ENCODE results near the gene PAMR1. TPM values are rescaled to one million over a fixed set of nuclear protein-coding genes. Genes with fewer than 3 reads are reported as not detected.

The PAMR1 gene
- total and polyA plus RNA-seq, 10 of the 15 experiments (the other 5 are each of a cell fraction or from before 2014, with no cell fraction given) = 0.04 TPM; not detected in 9

DNA sequence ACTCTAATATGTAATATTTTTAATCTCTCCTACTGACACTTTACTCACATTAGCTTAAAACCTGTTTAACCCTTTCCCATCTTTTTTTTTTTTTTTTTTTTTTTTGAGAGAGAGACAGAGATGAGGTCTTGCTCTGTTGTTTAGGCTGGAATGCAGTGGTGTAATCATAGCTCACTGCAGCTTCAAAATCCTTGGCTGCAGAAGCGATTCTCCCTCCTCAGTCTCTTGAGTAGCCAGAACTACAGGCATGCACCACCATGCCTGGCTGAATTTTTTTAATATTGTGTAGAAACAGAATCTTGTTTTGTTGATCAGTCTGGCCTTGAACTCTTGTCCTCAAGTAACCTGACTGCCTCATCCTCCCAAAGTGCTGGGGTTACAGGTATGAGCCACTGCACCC, 37.3 kb downstream of the PAMR1 start:
- no peak overlapping the region for H2AFZ ChIP-seq (ENCODE audit: control insufficient read depth, low read depth, low read length)
- BruUV-seq (replicated peaks) = no TSS peak
- in situ Hi-C loops (cut with MboI) (no loop called here), intact Hi-C loops (cut with micrococcal nuclease; ENCODE audit: unreplicated experiment) (loop anchor here (5.0 kb wide), 2 partner anchors 561 to 779 kb away; no protein-coding TSS in a partner anchor)
- no peaks in the 10 kb centered on the region for H3K79me2 ChIP-seq (ENCODE audit: control insufficient read depth, insufficient read depth, low read length)
- no peak overlapping the region for H3K9ac ChIP-seq (ENCODE audit: control insufficient read depth, insufficient read depth, low read length)
- CTCF ChIA-PET = interaction anchor here (0.6 to 2.1 kb wide), 12 partner anchors 10 to 779 kb away, joined by 3 to 6 read pairs (median 4); no protein-coding TSS in a partner anchor
- DNase-seq (ENCODE audit: low read depth, low spot score) = no peak
- 29% methylated on average over 1 of the region's 1 CpG for WGBS (ENCODE audit: insufficient coverage, insufficient replicate concordance, low lambda C conversion rate, missing lambda C conversion rate)
- no peak overlapping the region for H3K4me3 ChIP-seq
- no peak overlapping the region for H3K27ac ChIP-seq (ENCODE audit: control insufficient read depth, insufficient read depth)
- H3K4me2 ChIP-seq (ENCODE audit: control insufficient read depth, insufficient read depth) = no peak overlapping the region
- TF ChIP-seq ZNF622 (IDR thresholded peaks at IDR 0.05) (no peak), EZH2 (IDR thresholded peaks at IDR 0.05; ENCODE audit: borderline replicate concordance, control insufficient read depth, low read depth, low read length) (no peak), NFYA (IDR thresholded peaks at IDR 0.05; ENCODE audit: borderline replicate concordance, low read depth, low read length) (no peak), NFIC (IDR thresholded peaks at IDR 0.05; ENCODE audit: low read depth, low read length) (no peak), SP1 (IDR thresholded peaks at IDR 0.05; ENCODE audit: low read depth, low read length) (no peak), HCFC1 (IDR thresholded peaks at IDR 0.05; ENCODE audit: low read length) (no peak), CEBPB (IDR thresholded peaks at IDR 0.05; ENCODE audit: borderline replicate concordance in 1 of 2, low read depth in 2 of 2, low read length in 2 of 2) (no peak), PML (IDR thresholded peaks at IDR 0.05; ENCODE audit: low read length) (no peak)
- TF ChIP-seq, protein P1, sequence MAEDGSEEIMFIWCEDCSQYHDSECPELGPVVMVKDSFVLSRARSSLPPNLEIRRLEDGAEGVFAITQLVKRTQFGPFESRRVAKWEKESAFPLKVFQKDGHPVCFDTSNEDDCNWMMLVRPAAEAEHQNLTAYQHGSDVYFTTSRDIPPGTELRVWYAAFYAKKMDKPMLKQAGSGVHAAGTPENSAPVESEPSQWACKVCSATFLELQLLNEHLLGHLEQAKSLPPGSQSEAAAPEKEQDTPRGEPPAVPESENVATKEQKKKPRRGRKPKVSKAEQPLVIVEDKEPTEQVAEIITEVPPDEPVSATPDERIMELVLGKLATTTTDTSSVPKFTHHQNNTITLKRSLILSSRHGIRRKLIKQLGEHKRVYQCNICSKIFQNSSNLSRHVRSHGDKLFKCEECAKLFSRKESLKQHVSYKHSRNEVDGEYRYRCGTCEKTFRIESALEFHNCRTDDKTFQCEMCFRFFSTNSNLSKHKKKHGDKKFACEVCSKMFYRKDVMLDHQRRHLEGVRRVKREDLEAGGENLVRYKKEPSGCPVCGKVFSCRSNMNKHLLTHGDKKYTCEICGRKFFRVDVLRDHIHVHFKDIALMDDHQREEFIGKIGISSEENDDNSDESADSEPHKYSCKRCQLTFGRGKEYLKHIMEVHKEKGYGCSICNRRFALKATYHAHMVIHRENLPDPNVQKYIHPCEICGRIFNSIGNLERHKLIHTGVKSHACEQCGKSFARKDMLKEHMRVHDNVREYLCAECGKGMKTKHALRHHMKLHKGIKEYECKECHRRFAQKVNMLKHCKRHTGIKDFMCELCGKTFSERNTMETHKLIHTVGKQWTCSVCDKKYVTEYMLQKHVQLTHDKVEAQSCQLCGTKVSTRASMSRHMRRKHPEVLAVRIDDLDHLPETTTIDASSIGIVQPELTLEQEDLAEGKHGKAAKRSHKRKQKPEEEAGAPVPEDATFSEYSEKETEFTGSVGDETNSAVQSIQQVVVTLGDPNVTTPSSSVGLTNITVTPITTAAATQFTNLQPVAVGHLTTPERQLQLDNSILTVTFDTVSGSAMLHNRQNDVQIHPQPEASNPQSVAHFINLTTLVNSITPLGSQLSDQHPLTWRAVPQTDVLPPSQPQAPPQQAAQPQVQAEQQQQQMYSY (CRISPR knock-in tag; IDR thresholded peaks at IDR 0.05) = no peak
- TF ChIP-seq, protein P2, sequence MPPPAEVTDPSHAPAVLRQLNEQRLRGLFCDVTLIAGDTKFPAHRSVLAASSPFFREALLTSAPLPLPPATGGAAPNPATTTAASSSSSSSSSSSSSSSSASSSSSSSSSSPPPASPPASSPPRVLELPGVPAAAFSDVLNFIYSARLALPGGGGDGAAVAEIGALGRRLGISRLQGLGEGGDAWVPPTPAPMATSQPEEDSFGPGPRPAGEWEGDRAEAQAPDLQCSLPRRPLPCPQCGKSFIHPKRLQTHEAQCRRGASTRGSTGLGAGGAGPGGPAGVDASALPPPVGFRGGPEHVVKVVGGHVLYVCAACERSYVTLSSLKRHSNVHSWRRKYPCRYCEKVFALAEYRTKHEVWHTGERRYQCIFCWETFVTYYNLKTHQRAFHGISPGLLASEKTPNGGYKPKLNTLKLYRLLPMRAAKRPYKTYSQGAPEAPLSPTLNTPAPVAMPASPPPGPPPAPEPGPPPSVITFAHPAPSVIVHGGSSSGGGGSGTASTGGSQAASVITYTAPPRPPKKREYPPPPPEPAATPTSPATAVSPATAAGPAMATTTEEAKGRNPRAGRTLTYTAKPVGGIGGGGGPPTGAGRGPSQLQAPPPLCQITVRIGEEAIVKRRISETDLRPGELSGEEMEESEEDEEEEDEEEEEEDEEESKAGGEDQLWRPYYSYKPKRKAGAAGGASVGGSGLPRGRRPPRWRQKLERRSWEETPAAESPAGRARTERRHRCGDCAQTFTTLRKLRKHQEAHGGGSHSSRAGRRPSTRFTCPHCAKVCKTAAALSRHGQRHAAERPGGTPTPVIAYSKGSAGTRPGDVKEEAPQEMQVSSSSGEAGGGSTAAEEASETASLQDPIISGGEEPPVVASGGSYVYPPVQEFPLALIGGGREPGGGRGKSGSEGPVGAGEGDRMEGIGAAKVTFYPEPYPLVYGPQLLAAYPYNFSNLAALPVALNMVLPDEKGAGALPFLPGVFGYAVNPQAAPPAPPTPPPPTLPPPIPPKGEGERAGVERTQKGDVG (CRISPR knock-in tag; IDR thresholded peaks at IDR 0.05) = no peak
- TF ChIP-seq, protein P3, sequence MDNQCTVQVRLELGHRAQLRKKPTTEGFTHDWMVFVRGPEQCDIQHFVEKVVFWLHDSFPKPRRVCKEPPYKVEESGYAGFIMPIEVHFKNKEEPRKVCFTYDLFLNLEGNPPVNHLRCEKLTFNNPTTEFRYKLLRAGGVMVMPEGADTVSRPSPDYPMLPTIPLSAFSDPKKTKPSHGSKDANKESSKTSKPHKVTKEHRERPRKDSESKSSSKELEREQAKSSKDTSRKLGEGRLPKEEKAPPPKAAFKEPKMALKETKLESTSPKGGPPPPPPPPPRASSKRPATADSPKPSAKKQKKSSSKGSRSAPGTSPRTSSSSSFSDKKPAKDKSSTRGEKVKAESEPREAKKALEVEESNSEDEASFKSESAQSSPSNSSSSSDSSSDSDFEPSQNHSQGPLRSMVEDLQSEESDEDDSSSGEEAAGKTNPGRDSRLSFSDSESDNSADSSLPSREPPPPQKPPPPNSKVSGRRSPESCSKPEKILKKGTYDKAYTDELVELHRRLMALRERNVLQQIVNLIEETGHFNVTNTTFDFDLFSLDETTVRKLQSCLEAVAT (IDR thresholded peaks at IDR 0.05) = no peak
- no peaks in the 10 kb centered on the region for H3K4me1 ChIP-seq (ENCODE audit: control insufficient read depth, insufficient read depth, low read length)
- RAD21 ChIA-PET (ENCODE audit: unreplicated experiment) = interaction anchor here (0.7 to 1.4 kb wide), 3 partner anchors 70 to 778 kb away, joined by 3 to 4 read pairs (median 3); no protein-coding TSS in a partner anchor
- no peaks in the 10 kb centered on the region for H4K20me1 ChIP-seq (ENCODE audit: control insufficient read depth, insufficient read depth)
- no peaks in the 10 kb centered on the region; the same call in 2 of the 3 replicates for H3K9me3 ChIP-seq (replicated peaks; ENCODE audit: control insufficient read depth, insufficient read depth, low read length)
- no peaks in the 10 kb centered on the region for H3K36me3 ChIP-seq (ENCODE audit: control insufficient read depth in 2 of 2, insufficient read depth in 2 of 2, low read length in 1 of 2)
- SMC1A ChIA-PET (ENCODE audit: uncharacterized antibody, unreplicated experiment) = interaction anchor here (0.7 to 1.6 kb wide), 3 partner anchors 10 to 1315 kb away, joined by 3 to 6 read pairs (median 3); no protein-coding TSS in a partner anchor
- ATAC-seq = no peak
- FAIRE-seq = no peak
- POLR2A ChIA-PET = interaction anchor here (0.6 kb wide), 3 partner anchors 235 to 561 kb away, joined by 3 to 5 read pairs (median 3); no protein-coding TSS in a partner anchor
- peaks cover 0 to 2% of the 10 kb centered on the region in 2 experiments; a peak in 2 of 4 replicates for H3K27me3 ChIP-seq (replicated peaks in 1 of 2; ENCODE audit: control insufficient read depth in 2 of 2, insufficient read depth in 2 of 2, low read length in 1 of 2)
